Bronchial epithelial cell (primary cell): Measurements from ENCODE around the gene CTBP1. TPM values are rescaled to one million over a fixed set of nuclear protein-coding genes. Genes with fewer than 3 reads are reported as not detected.

Source experiments
- DNase-seq: peaks from one replicate; pipeline ENCODE4 v3.0.0-alpha.2; 2010; ENCODE audit warnings: low read depth
- FAIRE-seq: peaks from 2 replicates; lab custom pipeline; 2011; peaks lifted over from hg19 to GRCh38; lab: Jason Lieb, UNC
- H3K27me3 ChIP-seq: 2 replicates; pipeline ENCODE4 v1.5.1; 2011; ENCODE audit warnings: low read length; ENCODE audit not compliant: control insufficient read depth, insufficient read depth
- H3K36me3 ChIP-seq: 2 replicates; pipeline ENCODE4 v1.5.1; 2011; ENCODE audit warnings: low read length; ENCODE audit not compliant: control insufficient read depth, insufficient read depth
- H3K4me3 ChIP-seq: 2 replicates; pipeline ENCODE4 v1.5.1; 2011; ENCODE audit warnings: mild to moderate bottlenecking, low read depth, low read length, control low read depth
- CTCF ChIP-seq: IDR thresholded peaks from 2 replicates; pipeline ENCODE4 v1.5.1; 2011; ENCODE audit warnings: mild to moderate bottlenecking, moderate library complexity, low read length, control low read depth, inconsistent platforms; ENCODE audit not compliant: insufficient read depth, severe bottlenecking
- total RNA-seq: library from RNA; depleted of rRNA; stranded (reverse); fragments of >200 nt; gene quantifications from 2 replicates; pipeline ENCODE4 v1.2.1, GENCODE V29; 2014

Gene CTBP1
- total RNA-seq, 1 donor from 2014 or later: 173 TPM

DNA sequence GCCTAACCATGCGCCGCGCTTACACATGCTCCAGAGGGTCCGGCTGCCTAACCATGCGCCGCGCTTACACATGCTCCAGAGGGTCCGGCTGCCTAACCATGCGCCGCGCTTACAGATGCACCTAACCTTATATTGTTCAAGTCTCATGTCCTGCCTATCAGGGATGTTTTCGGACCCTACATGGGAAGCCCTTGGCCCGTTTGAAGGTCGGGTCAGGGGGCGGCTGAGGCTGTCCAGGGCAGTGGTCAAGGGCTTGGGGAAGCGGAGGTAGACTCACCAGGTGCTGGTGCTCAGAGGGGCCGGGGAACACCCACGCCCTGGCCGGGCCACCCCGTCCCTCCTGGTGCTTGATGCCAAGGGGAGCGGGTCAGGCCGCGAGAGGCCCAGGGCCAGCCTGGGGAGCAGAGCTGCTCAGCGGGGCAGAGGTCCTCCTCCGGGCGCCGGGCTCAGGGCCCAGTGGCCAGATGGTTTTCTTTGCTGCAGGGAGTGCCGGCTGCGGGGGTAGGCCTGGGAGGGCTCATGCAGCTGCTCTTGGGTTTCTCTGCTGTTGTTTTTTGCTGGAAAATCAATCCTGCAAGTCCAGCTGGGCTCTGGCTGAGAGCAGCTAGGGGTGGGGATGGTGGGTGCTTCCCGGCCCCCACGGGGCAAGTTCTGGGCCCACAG is 41.2 kb downstream of the CTBP1 start:
- Histone ChIP-seq H3K36me3 (peaks cover 6% of the 10 kb centered on the region), H3K4me3 (no peak overlapping the region), H3K27me3 (no peaks in the 10 kb centered on the region)
- DNase-seq (no peak), FAIRE-seq (no peak)
- TF ChIP-seq CTCF: no peak

- H3K36me3 ChIP-seq: peaks cover 6% of the 10 kb centered on the region
- H3K4me3 ChIP-seq: no peak overlapping the region
- no peak for DNase-seq
- TF ChIP-seq CTCF: no peak
- no peaks in the 10 kb centered on the region for H3K27me3 ChIP-seq
- no peak for FAIRE-seq
Measured at GRCh38 chr4:1207157-1207470, 41.8 kb downstream of the CTBP1 start.

DNA sequence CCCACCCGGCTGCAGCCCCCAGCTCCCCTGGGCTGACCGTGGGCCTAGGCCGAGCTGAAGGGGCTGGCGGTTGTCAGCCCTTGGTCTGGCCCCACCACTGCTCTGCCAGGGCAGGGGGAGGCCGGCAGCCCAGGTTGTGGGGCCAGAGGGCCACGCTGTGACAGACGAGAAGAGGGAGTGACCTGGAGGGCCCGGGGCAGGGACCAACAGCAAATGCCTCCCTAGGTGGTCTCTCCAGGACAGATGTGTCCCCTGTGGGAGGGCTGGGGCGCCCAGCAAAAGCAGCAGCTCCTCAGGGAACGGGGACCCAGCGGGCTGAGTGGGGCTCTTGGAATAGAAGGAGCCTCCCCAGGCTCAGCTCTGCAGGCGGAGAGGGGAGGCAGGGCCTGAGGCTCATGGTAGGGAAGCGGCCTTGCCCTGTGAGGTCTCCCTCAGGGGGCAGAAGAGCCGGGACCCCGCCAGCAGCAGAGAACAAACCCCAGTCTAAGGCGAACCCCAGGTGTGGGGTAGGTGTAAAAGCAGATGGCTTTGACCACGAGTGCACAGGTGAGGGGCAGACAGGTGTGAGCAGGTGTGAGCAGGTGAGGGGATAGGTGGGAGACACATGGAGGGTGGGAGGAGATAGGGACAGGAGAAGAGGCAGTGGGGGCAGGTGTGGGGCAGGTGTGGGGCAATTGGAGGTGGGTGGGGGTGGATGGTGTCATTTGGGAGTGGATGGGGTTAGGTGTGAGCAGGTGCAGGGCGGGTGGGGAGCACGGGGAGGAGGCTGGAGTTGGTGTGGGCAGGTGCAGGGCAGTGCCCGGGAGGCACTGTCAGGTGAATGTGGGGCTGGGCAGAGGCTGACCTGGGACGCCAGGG is 42.4 kb downstream of the CTBP1 start:
- no peak for FAIRE-seq
- no peak for DNase-seq
- H3K27me3 ChIP-seq: no peaks in the 10 kb centered on the region

GRCh38 chr4:1205586-1206298 is 43.2 kb downstream of the CTBP1 start:
- Histone ChIP-seq H3K4me3 (no peak overlapping the region), H3K27me3 (no peaks in the 10 kb centered on the region), H3K36me3 (no peaks in the 10 kb centered on the region)
- FAIRE-seq (no peak), DNase-seq (no peak)
- no peak for TF ChIP-seq CTCF

More for the DNA sequence above, 42.4 kb downstream of the CTBP1 start:
- H3K4me3 ChIP-seq: no peak overlapping the region
- peaks cover 4% of the 10 kb centered on the region for H3K36me3 ChIP-seq
- no peak for TF ChIP-seq CTCF

- TF ChIP-seq CTCF: no peak
- DNase-seq (no peak), FAIRE-seq (no peak)
- Histone ChIP-seq H3K36me3 (no peaks in the 10 kb centered on the region), H3K4me3 (no peak overlapping the region), H3K27me3 (no peaks in the 10 kb centered on the region)
Measured at GRCh38 chr4:1204828-1205585, 43.9 kb downstream of the CTBP1 start.
